K562 (cell line): ENCODE results near the gene FKBP2. TPM values are rescaled to one million over a fixed set of nuclear protein-coding genes. Genes with fewer than 3 reads are reported as not detected.
A peak's percentile ranks its signal among the peaks of the same experiment; 100 is the strongest.

Experiments used
- ATAC-seq: fragments of 200-7000 bp; cut with Tn5 transposase; 3 replicates; pipeline ENCODE4 v1.9.1; 2020; ENCODE audit warnings: moderate library complexity
- BruUV-seq: library from RNA; stranded (reverse); fragments of 400-500 nt; replicated peaks from 2 replicates; lab custom pipeline; 2021; lab: Mats Ljungman, UMichigan
- CTCF ChIA-PET: fragments of 300-600 bp; formaldehyde crosslinking; extraction: SDS; loops from one replicate; lab custom pipeline; 2021; ENCODE audit warnings: low intra/inter-chr PET ratio; lab: Yijun Ruan, JAX
- POLR2A ChIA-PET: fragments of 300-600, 350-650 bp; sonication (Branson Sonifier 250); formaldehyde crosslinking; extraction: SDS; loops from one replicate; lab custom pipeline; 2021; ENCODE audit warnings: antibody characterized with exemption, inconsistent platforms; lab: Yijun Ruan, JAX
- DNase-seq, 4 experiments: peaks; one replicate each; pipeline versions ENCODE4 v3.0.0 to v3.0.0-alpha.2; 2011 to 2018; ENCODE audit warnings: low spot score in 3 of 4, mixed read lengths in 3 of 4; ENCODE audit errors: extremely low read depth in 1 of 4
- FAIRE-seq: peaks from 2 replicates; lab custom pipeline; 2011; peaks lifted over from hg19 to GRCh38; lab: Jason Lieb, UNC
- H2AFZ ChIP-seq: 2 replicates; pipeline ENCODE4 v1.6.0; 2011; ENCODE audit warnings: low read depth, low read length, control low read depth, inconsistent platforms
- H3K27ac ChIP-seq: fragments of 200-600 bp; 3 replicates; pipeline ENCODE4 v1.8.0; 2011; ENCODE audit warnings: low read depth, mild to moderate bottlenecking, control low read depth, inconsistent platforms, low read length, moderate library complexity, mixed read lengths; ENCODE audit errors: extremely low read depth
- H3K27me3 ChIP-seq, 2 experiments: fragments of 300-600 bp in 1 of 2; 2 replicates in 1 of 2; 3 replicates in 1 of 2; pipeline versions ENCODE4 v1.6.0 to v1.8.0; 2011; ENCODE audit warnings: inconsistent platforms in 2 of 2, low read length in 2 of 2, mild to moderate bottlenecking in 1 of 2, mixed read lengths in 1 of 2, moderate library complexity in 1 of 2; ENCODE audit not compliant: control insufficient read depth in 2 of 2, insufficient read depth in 2 of 2
- H3K36me3 ChIP-seq: fragments of 300-600 bp; 3 replicates; pipeline ENCODE4 v1.8.0; 2011; ENCODE audit warnings: mild to moderate bottlenecking, low read length, inconsistent platforms; ENCODE audit not compliant: control insufficient read depth, insufficient read depth
- H3K4me1 ChIP-seq, 2 experiments: fragments of 200-600 bp in 1 of 2; replicated peaks in 1 of 2; 2 replicates in 1 of 2; 3 replicates in 1 of 2; pipeline versions ENCODE4 v1.5.1 to v1.8.0; 2011; ENCODE audit warnings: inconsistent platforms in 2 of 2, low read length in 2 of 2, mild to moderate bottlenecking in 1 of 2, mixed read lengths in 1 of 2, moderate library complexity in 1 of 2; ENCODE audit not compliant: control insufficient read depth in 2 of 2, insufficient read depth in 2 of 2
- H3K4me2 ChIP-seq: 2 replicates; pipeline ENCODE4 v1.6.1; 2011; ENCODE audit warnings: low read length, control low read depth, inconsistent platforms, mixed read lengths; ENCODE audit not compliant: insufficient read depth
- H3K4me3 ChIP-seq: fragments of 200-600 bp; sonication (generic), shearing (Covaris generic); 2 replicates; pipeline ENCODE4 v1.5.1; 2016; ENCODE audit warnings: control low read depth, inconsistent platforms
- H3K79me2 ChIP-seq: fragments of 200-600 bp; 3 replicates; pipeline ENCODE4 v1.8.0; 2011; ENCODE audit warnings: low read length, inconsistent platforms; ENCODE audit not compliant: control insufficient read depth, insufficient read depth
- H3K9ac ChIP-seq, 2 experiments: 2 replicates each; pipeline versions ENCODE4 v1.6.0 to v1.6.1; 2011; ENCODE audit warnings: low read depth in 2 of 2, low read length in 2 of 2, control low read depth in 1 of 2, inconsistent platforms in 1 of 2, mild to moderate bottlenecking in 1 of 2, mixed read lengths in 1 of 2; ENCODE audit not compliant: insufficient read depth in 1 of 2
- H3K9me1 ChIP-seq: one replicate; pipeline ENCODE4 v1.6.0; 2011; ENCODE audit warnings: inconsistent platforms, mild to moderate bottlenecking, low read length, moderate library complexity; ENCODE audit not compliant: control insufficient read depth, insufficient read depth
- H3K9me3 ChIP-seq: replicated peaks from 2 replicates; pipeline ENCODE4 v1.5.1; 2011; ENCODE audit warnings: low read depth, low read length, inconsistent platforms; ENCODE audit not compliant: control insufficient read depth, insufficient read depth
- H4K20me1 ChIP-seq: replicated peaks from 2 replicates; pipeline ENCODE4 v1.6.1; 2011; ENCODE audit warnings: low read length, inconsistent platforms, mixed read lengths; ENCODE audit not compliant: control insufficient read depth, insufficient read depth
- EGR1 ChIP-seq: fragments of 450-650 bp; conservative IDR thresholded peaks from 2 replicates; pipeline ENCODE4 v1.6.1; 2017; ENCODE audit warnings: mild to moderate bottlenecking
- HNRNPL ChIP-seq: fragments of 200-400 bp; formaldehyde crosslinking; IDR thresholded peaks from 2 replicates; pipeline ENCODE4 v1.6.1; 2017; ENCODE audit warnings: low read depth, mild to moderate bottlenecking, low read length
- MAZ ChIP-seq, 2 experiments: fragments of 450-650 bp in 1 of 2; sonication (generic) in 1 of 2; formaldehyde crosslinking; IDR thresholded peaks in 1 of 2; conservative IDR thresholded peaks in 1 of 2; 2 replicates each; pipeline versions ENCODE4 v1.4.0 to v1.5.0; 2020; ENCODE audit warnings: mild to moderate bottlenecking in 1 of 2, missing genetic modification reagents in 1 of 2
- RBBP5 ChIP-seq: fragments of 200-600 bp; sonication (generic); IDR thresholded peaks from 2 replicates; pipeline ENCODE4 v1.6.1; 2012; ENCODE audit warnings: borderline replicate concordance, mild to moderate bottlenecking, low read length, control low read depth, inconsistent platforms; ENCODE audit not compliant: insufficient read depth, poor library complexity, severe bottlenecking
- YY1 ChIP-seq, 3 experiments: IDR thresholded peaks; 2 replicates each; pipeline ENCODE4 v1.6.1; 2011; ENCODE audit warnings: low read length in 2 of 3, mild to moderate bottlenecking in 2 of 3, moderate library complexity in 2 of 3, borderline replicate concordance in 1 of 3, control low read depth in 1 of 3, low read depth in 1 of 3; ENCODE audit not compliant: insufficient read depth in 3 of 3, insufficient replicate concordance in 2 of 3, control insufficient read depth in 1 of 3, insufficient read length in 1 of 3; ENCODE audit errors: extremely low read depth in 1 of 3
- WGBS: fragments of 100-300 bp; shearing (Covaris generic); methylation state at CpG from one replicate; pipeline ENCODE4 v1.1.6; 2016; ENCODE audit warnings: low coverage, mixed read lengths; ENCODE audit not compliant: insufficient coverage; ENCODE audit errors: missing lambda C conversion rate; 5-methylcytosine and 5-hydroxymethylcytosine counted together
- in situ Hi-C: fragments of 300-500 bp; cut with MboI; formaldehyde crosslinking; loops from 4 replicates; pipeline ENCODE4 v1.15.0; 2018; ENCODE audit warnings: inconsistent platforms, mixed read lengths
- intact Hi-C: fragments of 100-400 bp; cut with micrococcal nuclease; formaldehyde crosslinking; loops from 2 replicates; pipeline ENCODE4 v1.14.2; 2022
- polyA plus RNA-seq, 8 experiments: library from polyadenylated mRNA; depleted of rRNA in 4 of 8; stranded (reverse) in 5 of 8; unstranded in 3 of 8; fragments of >200 nt; fragmentation: Nextera tagmentation in 2 of 8; fragmentation: Illumina TruSeq in 1 of 8; extraction: Ambion mirVana in 2 of 8; extraction: Trizol in 1 of 8; gene quantifications; 2 replicates each; pipeline versions ENCODE4 v1.2.1 to v1.2.3, GENCODE V29; 2011 to 2014; ENCODE audit warnings: inconsistent platforms in 1 of 8, missing spikeins in 1 of 8
- total RNA-seq, 7 experiments: library from RNA; depleted of rRNA in 6 of 7; stranded (reverse); fragments of >200 nt in 6 of 7; fragmentation: Illumina TruSeq in 2 of 7; extraction: Trizol in 2 of 7; gene quantifications; 2 replicates each; pipeline versions ENCODE4 v1.2.1 to v1.2.3, GENCODE V29; 2011 to 2021; ENCODE audit warnings: low replicate concordance in 1 of 7
- TF ChIP-seq, protein P1 (sequence below), 2 experiments: fragments of 450-650 bp in 1 of 2; sonication (generic) in 1 of 2; formaldehyde crosslinking in 1 of 2; IDR thresholded peaks; 2 replicates each; pipeline versions ENCODE4 v1.7.1 to v1.9.0; 2016 to 2022; ENCODE audit warnings: inconsistent platforms in 1 of 2, mild to moderate bottlenecking in 1 of 2, missing genetic modification reagents in 1 of 2
- TF ChIP-seq, protein P2 (sequence below): fragments of 250-450 bp; sonication (Bioruptor Pico); IDR thresholded peaks from 2 replicates; pipeline ENCODE4 v1.4.0; 2020; ENCODE audit warnings: mild to moderate bottlenecking, moderate library complexity

The FKBP2 gene
- total and polyA plus RNA-seq, 9 of the 15 experiments (the other 6 are each of a cell fraction or from before 2014, with no cell fraction given): 3.5 to 151 (median 58.1) TPM

DNA sequence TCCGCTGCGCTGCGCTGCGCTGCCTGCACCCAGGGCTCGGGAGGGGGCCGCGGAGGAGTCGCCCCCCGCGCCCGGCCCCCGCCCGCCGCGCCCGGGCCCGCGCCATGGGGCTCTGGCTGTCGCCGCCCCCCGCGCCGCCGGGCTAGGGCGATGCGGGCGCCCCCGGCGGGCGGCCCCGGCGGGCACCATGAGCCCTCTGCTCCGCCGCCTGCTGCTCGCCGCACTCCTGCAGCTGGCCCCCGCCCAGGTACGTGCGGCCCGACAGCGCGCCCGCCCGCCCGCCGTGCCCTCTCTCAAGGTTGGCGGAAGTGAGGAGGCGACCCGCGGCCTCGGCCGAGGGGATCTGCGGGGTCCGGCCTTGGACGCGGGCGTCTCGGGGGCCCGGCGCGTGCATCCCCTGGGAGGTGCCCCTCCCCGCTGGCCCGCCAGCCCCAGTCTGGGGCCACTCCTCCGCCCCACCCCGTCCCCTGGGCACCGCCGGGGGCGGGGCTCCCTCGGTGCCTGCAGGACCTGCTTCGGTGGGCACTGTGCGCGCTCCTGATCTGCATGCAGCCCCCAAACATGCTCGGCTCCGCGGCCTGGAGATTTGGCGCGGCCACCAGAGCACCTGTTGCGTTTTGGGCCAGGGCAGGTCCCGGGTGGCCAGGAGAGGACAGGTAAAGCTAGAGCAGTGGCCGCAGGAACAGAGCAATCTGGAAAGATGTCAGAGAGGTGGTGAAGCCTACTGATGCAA lies 6.1 kb upstream of the FKBP2 start:
- intact Hi-C loops: no loop called here
- Histone ChIP-seq H3K36me3 (peaks cover 37% of the 10 kb centered on the region; the same call in 2 of the 3 replicates), H3K27me3 (no peaks in the 10 kb centered on the region), H3K4me1 (peaks cover 34 to 66% of the 10 kb centered on the region in 2 experiments), H3K9me3 (no peaks in the 10 kb centered on the region), H3K9me1 (no peaks in the 10 kb centered on the region), H3K27ac (peak overlapping the region; percentile 62; the same call in 1 of the 3 replicates), H3K9ac (peak overlapping the region; percentile 38 to 91), H3K4me2 (peak overlapping the region; percentile 88), H3K79me2 (peaks cover 39% of the 10 kb centered on the region), H2AFZ (no peak overlapping the region), H3K4me3 (peak overlapping the region; percentile 71), H4K20me1 (no peaks in the 10 kb centered on the region)
- no peak for FAIRE-seq
- BruUV-seq: no TSS peak
- peak; percentile 14; the same call in 2 of the 3 replicates for ATAC-seq
- in situ Hi-C loops: no loop called here
- ChIA-PET CTCF (no interaction called here), POLR2A (interaction anchor here (1.6 to 2.2 kb wide), 2 partner anchors 11 kb away, joined by 3 to 10 read pairs; partner anchors contain the start of gene PPP1R14B)
- WGBS: 2% methylated on average over 37 of the region's 80 CpGs
- DNase-seq: peak in 3 of 4 experiments; percentile 44 to 51 (median 48)
- peak; percentile 70 to 90 for TF ChIP-seq MAZ (CRISPR knock-in tag; conservative IDR thresholded peaks at IDR 0.05 in 1 of 2, IDR thresholded peaks at IDR 0.05 in 1 of 2)
- TF ChIP-seq, protein P1, sequence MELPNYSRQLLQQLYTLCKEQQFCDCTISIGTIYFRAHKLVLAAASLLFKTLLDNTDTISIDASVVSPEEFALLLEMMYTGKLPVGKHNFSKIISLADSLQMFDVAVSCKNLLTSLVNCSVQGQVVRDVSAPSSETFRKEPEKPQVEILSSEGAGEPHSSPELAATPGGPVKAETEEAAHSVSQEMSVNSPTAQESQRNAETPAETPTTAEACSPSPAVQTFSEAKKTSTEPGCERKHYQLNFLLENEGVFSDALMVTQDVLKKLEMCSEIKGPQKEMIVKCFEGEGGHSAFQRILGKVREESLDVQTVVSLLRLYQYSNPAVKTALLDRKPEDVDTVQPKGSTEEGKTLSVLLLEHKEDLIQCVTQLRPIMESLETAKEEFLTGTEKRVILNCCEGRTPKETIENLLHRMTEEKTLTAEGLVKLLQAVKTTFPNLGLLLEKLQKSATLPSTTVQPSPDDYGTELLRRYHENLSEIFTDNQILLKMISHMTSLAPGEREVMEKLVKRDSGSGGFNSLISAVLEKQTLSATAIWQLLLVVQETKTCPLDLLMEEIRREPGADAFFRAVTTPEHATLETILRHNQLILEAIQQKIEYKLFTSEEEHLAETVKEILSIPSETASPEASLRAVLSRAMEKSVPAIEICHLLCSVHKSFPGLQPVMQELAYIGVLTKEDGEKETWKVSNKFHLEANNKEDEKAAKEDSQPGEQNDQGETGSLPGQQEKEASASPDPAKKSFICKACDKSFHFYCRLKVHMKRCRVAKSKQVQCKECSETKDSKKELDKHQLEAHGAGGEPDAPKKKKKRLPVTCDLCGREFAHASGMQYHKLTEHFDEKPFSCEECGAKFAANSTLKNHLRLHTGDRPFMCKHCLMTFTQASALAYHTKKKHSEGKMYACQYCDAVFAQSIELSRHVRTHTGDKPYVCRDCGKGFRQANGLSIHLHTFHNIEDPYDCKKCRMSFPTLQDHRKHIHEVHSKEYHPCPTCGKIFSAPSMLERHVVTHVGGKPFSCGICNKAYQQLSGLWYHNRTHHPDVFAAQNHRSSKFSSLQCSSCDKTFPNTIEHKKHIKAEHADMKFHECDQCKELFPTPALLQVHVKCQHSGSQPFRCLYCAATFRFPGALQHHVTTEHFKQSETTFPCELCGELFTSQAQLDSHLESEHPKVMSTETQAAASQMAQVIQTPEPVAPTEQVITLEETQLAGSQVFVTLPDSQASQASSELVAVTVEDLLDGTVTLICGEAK (IDR thresholded peaks at IDR 0.05): 0 out of 2 replicates have a peak, but pooled peaks have one; percentile 22
- TF ChIP-seq, protein P1 (CRISPR knock-in tag; IDR thresholded peaks at IDR 0.05): no peak
- TF ChIP-seq, protein P2, sequence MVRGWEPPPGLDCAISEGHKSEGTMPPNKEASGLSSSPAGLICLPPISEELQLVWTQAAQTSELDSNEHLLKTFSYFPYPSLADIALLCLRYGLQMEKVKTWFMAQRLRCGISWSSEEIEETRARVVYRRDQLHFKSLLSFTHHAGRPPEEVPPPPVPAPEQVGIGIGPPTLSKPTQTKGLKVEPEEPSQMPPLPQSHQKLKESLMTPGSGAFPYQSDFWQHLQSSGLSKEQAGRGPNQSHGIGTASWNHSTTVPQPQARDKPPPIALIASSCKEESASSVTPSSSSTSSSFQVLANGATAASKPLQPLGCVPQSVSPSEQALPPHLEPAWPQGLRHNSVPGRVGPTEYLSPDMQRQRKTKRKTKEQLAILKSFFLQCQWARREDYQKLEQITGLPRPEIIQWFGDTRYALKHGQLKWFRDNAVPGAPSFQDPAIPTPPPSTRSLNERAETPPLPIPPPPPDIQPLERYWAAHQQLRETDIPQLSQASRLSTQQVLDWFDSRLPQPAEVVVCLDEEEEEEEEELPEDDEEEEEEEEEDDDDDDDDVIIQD (CRISPR knock-in tag): no peak
- TF ChIP-seq HNRNPL: peak; percentile 53; the same call in 1 of the 2 replicates
- TF ChIP-seq RBBP5: peak; percentile 35
- 0 out of 2 replicates have a peak, but pooled peaks have one; percentile 4 for TF ChIP-seq EGR1
- peak in 2 of 3 experiments; percentile 25 to 39 for TF ChIP-seq YY1 (IDR thresholded peaks at IDR 0.05; ENCODE audit: borderline replicate concordance in 1 of 3, control insufficient read depth in 1 of 3, extremely low read depth in 1 of 3, insufficient read depth in 3 of 3, insufficient read length in 1 of 3, insufficient replicate concordance in 2 of 3, low read depth in 1 of 3, low read length in 2 of 3)
